DMS 273 (cell line): ENCODE data around the gene BGN.

Experiments
- DNase-seq: peaks from one replicate; lab custom pipeline; 2025; ENCODE audit not compliant: unreplicated experiment; lab: John Stamatoyannopoulos, UW

The BGN gene

DNA sequence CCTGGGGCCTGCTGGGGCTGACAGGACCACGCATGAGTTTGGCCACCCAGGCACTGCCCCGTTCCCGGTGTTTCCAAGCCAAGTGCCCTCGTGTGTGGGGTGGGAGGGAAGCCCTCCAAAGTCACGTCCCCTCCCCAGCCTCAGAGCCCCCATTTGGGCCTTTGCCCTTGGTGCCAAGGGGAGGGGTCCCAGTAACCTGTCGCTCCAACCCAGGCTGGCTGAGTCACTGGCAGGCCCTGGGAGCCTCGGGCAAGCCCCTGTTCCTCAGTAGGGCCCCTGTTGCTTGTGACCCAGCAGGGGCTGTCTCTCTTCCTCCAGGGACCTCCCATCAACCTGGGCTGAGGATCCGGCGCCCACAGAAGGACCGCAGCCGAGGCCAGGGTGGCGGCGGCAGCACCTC lies 13.7 kb upstream of the BGN start:
- DNase-seq, result no peak

DNA sequence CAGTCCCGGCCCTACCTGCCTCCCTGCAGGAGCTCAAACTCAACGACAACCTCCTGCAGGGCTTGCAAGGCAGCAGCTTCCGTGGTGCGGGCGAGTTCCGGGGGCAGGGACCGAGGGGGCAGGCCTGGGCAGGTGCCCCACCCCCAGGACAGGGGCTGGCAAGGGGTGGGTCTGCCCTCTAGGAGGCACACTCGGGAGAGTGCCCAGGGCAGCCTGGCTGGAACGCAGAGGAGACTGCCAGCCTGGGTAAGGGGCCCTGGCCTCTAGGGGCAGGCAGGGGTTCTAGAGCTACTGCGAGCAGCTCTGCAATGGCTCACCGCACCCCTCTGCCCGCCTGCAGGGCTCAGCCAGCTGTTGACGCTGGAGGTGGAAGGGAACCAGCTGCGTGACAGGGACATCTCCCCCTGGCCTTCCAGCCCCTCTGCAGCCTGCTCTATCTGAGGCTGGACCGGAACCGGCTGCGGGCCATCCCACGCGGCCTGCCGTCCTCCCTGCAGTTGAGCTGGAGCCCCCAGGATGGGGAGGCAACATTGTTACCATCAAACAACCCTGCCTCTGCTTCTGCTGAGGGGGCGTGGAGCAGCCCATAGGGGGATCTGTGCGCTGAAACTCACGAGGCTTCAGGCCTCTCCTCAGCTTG lies 12.3 kb upstream of the BGN start:
- no peak for DNase-seq

DNA sequence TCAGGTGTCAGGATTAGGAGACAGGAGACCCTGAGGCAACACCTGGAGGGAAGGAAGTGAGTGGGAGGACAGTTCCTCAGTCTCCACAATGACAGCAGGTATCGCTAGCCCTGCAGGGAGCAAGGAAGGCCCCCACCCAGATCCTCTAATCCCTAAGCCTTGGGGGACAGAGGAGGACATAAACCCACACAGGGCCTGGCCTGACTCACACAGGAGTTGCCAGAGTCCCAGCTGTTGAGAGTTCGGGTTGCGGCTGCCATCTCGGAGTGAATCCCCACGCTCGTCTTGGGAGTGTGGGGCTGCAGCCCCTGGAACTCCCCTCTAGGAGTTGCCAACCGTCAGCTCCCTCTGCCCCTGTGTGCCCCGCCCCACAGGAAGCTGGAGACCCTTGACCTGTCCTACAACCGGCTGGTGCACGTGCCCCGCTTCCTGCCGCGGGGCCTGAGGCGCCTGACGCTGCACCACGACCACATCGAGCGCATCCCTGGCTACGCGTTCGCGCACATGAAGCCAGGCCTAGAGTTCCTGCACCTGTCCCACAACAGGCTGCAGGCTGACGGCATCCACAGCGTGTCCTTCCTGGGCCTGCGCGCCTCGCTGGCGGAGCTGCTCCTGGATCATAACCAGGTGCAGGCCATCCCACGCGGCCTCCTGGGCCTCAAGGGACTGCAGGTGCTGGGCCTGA lies 9.2 kb upstream of the BGN start:
- DNase-seq, result no peak

- DNase-seq, result no peak
Observed at GRCh38 chrX:153486171-153486570, 8.6 kb upstream of the BGN start.

GRCh38 chrX:153487590-153488071 lies 7.1 kb upstream of the BGN start:
- DNase-seq, result no peak

GRCh38 chrX:153488231-153488914 lies 6.4 kb upstream of the BGN start:
- peak; percentile 46 for DNase-seq

- no peak for DNase-seq
Observed at GRCh38 chrX:153490217-153490930, 4.4 kb upstream of the BGN start.

DNA sequence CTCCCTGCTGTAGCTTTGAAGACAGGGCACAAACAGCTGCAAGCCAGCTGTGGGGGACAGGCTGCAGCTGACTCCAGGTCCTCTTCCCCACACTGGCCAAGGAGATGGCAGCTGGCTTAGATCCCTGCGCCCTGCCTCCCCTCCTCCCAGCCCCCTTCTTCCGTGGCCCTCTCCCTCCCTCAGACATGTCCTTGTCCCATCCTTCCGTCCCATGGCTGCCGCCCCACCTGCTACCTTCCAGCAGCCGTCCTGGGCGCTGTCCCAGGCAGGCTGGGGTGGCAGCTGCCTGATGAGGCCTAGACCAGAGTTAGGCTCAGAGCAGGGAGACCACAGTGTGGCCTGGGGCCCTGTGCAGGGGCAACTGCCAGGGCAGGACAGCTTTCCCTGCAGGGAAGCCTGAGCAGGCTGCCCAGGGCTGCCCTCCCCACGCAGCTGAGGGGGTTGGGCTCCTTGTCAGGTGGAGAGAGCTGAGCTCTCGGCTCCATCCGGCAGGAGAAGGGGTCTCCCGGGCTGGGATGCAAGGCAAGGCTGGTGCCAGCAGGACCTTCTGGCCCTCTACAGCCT lies 3.3 kb upstream of the BGN start:
- peak; percentile 67 for DNase-seq

- peak; percentile 67 for DNase-seq
Observed at GRCh38 chrX:153491918-153492317, 2.9 kb upstream of the BGN start.

- no peak for DNase-seq
Observed at GRCh38 chrX:153492543-153492942, 2.2 kb upstream of the BGN start.

- DNase-seq, result no peak
Observed at GRCh38 chrX:153493085-153493484, 1.7 kb upstream of the BGN start.

GRCh38 chrX:153494061-153494460 lies 719 bp upstream of the BGN start:
- DNase-seq, result no peak

GRCh38 chrX:153495362-153495751 lies 577 bp downstream of the BGN start:
- peak; percentile 71 for DNase-seq

DNA sequence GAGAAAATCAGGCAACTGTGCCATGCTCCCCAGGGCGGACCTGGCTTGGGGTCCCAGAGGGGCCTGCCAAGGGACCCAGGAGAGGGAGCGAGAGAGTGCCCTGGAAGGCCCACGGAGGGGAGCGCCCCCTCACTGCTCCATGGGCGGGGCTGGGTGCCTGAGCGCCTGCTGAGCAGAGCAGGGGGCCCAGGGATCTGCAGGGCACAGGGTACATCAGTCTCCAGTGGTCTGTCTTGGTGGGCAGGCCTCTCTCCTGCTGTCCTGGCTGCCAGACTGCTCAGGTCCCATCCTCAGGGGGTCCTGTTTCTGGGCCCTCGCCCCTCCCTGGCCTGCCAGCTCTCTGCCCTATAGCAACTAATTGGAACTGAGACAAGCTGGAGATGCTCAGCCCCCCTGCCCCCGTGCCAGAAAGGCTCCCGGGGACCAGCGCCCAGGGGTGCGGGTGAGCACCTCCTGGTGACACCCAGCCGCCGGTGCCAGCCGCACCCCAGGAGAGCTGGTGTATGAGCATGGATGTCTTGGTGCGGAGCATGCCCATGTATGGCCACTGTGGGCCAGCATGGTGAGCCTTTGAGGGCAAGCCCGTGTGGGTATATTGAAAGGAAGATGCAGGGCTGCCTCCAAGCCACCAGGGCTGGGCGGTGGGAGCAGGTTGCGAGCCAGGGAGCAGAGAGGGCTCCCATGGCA lies 1.3 kb downstream of the BGN start:
- peak; percentile 42 for DNase-seq

GRCh38 chrX:153496590-153496959 lies 1.8 kb downstream of the BGN start:
- no peak for DNase-seq

DNA sequence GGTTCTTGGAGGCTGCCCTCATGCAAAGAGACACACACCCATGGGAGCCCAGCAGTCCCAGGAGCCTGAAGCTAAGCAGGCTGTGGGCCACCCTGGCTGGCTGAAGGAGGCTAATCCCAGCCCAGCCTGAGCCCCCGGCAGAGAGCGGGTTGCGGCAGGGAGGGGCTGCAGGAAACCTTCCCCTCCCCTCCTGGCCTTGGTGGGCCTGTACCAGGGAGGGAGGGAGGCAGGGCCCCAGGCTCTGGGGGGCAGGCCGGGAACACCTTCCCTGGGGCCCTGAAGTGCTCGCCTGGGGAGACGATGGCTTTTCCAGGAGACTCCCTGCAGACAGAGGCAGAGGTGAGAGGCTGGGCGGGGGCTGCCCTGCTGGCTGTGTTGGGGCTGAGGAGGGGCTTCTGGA lies 3.7 kb downstream of the BGN start:
- DNase-seq, result no peak

DNA sequence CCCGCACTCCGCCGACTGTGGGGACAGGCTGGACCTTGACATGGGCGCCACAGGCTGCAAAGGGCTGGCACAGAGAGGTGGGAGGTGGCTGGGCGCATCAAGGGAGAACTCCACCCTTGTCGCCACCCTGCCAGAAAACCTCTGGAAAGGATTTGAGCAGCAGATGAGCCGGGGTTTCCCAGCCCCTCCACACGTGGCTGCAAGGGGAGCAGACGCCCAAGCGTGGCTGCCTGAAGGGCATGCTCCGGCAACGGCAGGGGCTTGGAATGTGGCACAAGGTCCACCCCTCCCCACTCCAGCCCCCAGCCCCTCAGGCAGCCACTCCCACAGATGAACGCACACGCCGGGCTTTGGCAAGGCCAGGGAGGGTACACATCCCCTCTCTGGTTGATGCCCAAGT lies 4.6 kb downstream of the BGN start:
- peak; percentile 59 for DNase-seq

- DNase-seq, result peak; percentile 88
Observed at GRCh38 chrX:153499876-153500275, 5.1 kb downstream of the BGN start.

DNA sequence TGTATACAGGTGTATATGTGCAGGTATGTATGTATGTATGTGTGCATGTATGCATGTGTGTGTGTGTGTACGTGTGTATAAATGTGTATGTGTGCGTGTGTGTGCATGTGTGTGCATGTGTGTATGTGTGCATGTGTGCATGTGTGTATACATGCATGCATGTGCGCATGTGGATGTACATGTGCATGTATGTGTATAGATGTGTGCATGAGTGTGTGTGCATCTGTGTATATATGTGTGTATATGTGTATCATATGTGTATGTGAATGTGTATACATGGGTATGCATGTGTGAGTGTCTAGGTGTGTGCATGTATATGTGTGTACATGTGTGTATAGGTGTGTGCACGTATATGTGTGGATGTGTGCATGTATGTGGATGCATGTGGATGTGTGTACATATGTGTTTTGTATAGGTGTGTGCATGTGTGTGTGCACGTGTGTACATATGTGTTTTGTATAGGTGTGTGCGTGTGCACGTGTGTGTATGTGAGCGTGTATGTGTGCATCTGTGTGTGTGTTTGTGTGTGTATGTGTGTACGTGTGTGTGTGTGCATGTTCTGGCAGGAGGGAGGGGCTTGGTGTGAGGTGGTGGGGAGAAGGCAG lies 6.0 kb downstream of the BGN start:
- DNase-seq, result no peak

DNA sequence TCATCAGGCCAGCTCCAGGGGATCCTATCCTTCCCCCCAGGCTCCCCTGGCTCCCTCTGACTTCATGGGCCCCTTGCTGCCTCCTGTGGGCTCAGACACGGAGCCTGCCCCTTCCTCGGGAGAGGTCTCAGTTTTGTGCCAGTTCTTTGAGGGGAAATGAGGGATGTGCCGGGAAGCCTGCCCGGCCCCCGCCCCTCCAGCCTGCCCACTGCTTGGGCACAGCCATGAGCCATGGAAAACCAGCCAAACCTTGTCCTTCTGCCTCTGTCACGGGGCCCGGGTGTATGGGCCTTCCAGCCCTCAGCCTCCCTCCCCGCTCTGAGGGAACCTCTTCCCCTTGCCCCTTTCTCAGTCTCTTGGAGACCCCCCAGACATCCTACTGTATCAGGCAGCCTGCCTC lies 6.8 kb downstream of the BGN start:
- no peak for DNase-seq
